Natural killer cell (primary cell): Measurements from ENCODE around the gene ALDH1A2. TPM values are rescaled to one million over a fixed set of nuclear protein-coding genes. Genes with fewer than 3 reads are reported as not detected.

ENCODE experiments used
- ATAC-seq, 3 donors: fragments of 150-1000 bp in 2 of 3; fragments of 200-7000 bp in 1 of 3; cut with Tn5 transposase; 1 replicate in 1 of 3; 2 replicates in 2 of 3; pipeline ENCODE4 v1.10.0; 2021; ENCODE audit warnings: mild to moderate bottlenecking in 2 of 3, moderate library complexity in 2 of 3
- DNase-seq, 2 donors: peaks; one replicate each; pipeline versions ENCODE4 v3.0.0 to v3.0.0-alpha.2; 2013 to 2021; ENCODE audit warnings: mixed read lengths in 1 of 2
- H3K27ac ChIP-seq: one replicate; pipeline ENCODE4 v1.5.1; 2013; ENCODE audit warnings: mild to moderate bottlenecking, low read length
- H3K27me3 ChIP-seq: one replicate; pipeline ENCODE4 v1.6.1; 2013; ENCODE audit warnings: low read length; ENCODE audit not compliant: control insufficient read depth, insufficient read depth
- H3K36me3 ChIP-seq: one replicate; pipeline ENCODE4 v1.6.1; 2013; ENCODE audit warnings: low read length; ENCODE audit not compliant: control insufficient read depth, insufficient read depth
- H3K4me1 ChIP-seq: one replicate; pipeline ENCODE4 v1.6.1; 2013; ENCODE audit warnings: low read length; ENCODE audit not compliant: control insufficient read depth, insufficient read depth
- H3K4me3 ChIP-seq: one replicate; pipeline ENCODE4 v1.5.1; 2013; ENCODE audit warnings: low read length
- H3K9me3 ChIP-seq: one replicate; pipeline ENCODE4 v1.6.1; 2013; ENCODE audit warnings: low read length; ENCODE audit not compliant: control insufficient read depth, insufficient read depth
- H3K27ac Mint-ChIP-seq, 2 donors: one replicate each; pipeline ENCODE4 v1.8.0; 2022; ENCODE audit warnings: mild to moderate bottlenecking in 2 of 2, mixed read lengths in 2 of 2, moderate library complexity in 1 of 2
- H3K27me3 Mint-ChIP-seq, 2 donors: one replicate each; pipeline ENCODE4 v1.8.0; 2022; ENCODE audit warnings: low read depth in 2 of 2, mixed read lengths in 2 of 2
- H3K36me3 Mint-ChIP-seq: one replicate; pipeline ENCODE4 v1.8.0; 2022; ENCODE audit warnings: mixed read lengths
- H3K4me1 Mint-ChIP-seq, 2 donors: one replicate each; pipeline ENCODE4 v1.8.0; 2022; ENCODE audit warnings: mixed read lengths in 2 of 2
- H3K4me3 Mint-ChIP-seq: one replicate; pipeline ENCODE4 v1.8.0; 2022; ENCODE audit warnings: mild to moderate bottlenecking, moderate library complexity, mixed read lengths
- H3K9me3 Mint-ChIP-seq, 2 donors: one replicate each; pipeline ENCODE4 v1.8.0; 2022; ENCODE audit warnings: mixed read lengths in 2 of 2
- CTCF ChIP-seq: fragments of 200-600 bp; IDR thresholded peaks from one replicate; pipeline ENCODE4 v1.8.0; 2022; ENCODE audit warnings: antibody characterized with exemption
- WGBS: methylation state at CpG from one replicate; pipeline ENCODE4 v1.1.7; 2013; ENCODE audit warnings: missing lambda C conversion rate; ENCODE audit not compliant: insufficient coverage; 5-methylcytosine and 5-hydroxymethylcytosine counted together
- intact Hi-C: fragments of 100-400 bp; cut with micrococcal nuclease; formaldehyde crosslinking; loops from one replicate; pipeline ENCODE4 v1.14.2; 2022
- total RNA-seq, 4 donors: library from RNA; stranded (reverse); fragments of 120-200 nt in 1 of 4; gene quantifications; one replicate each; pipeline versions ENCODE4 v1.2.3 to v1.2.4, GENCODE V29; 2013 to 2022

The ALDH1A2 gene
- total RNA-seq, 3 donors from 2014 or later (not counting 1 experiment from before 2014, with no cell fraction given), result 0.73 to 3.6 (median 2.8) TPM

- Histone ChIP-seq H3K4me3 (no peak overlapping the region), H3K27me3 (no peaks in the 10 kb centered on the region), H3K4me1 (no peaks in the 10 kb centered on the region), H3K27ac (no peak overlapping the region), H3K36me3 (no peaks in the 10 kb centered on the region), H3K9me3 (no peaks in the 10 kb centered on the region)
- H3K27me3 Mint-ChIP-seq, result peaks cover 26 to 41% of the 10 kb centered on the region in 2 donors
- H3K9me3 Mint-ChIP-seq, result no peaks in the 10 kb centered on the region
- no peaks in the 10 kb centered on the region for H3K36me3 Mint-ChIP-seq
- intact Hi-C loops, result no loop called here
- ATAC-seq (no peak), DNase-seq (no peak)
- 94% methylated on average over 5 of the region's 5 CpGs for WGBS
- no peaks in the 10 kb centered on the region for H3K4me1 Mint-ChIP-seq
- H3K27ac Mint-ChIP-seq, result no peak overlapping the region
- no peak for TF ChIP-seq CTCF
- H3K4me3 Mint-ChIP-seq, result no peak overlapping the region
Observed at GRCh38 chr15:58111718-58112104, 46.2 kb upstream of the ALDH1A2 start.

- Histone ChIP-seq H3K9me3 (no peaks in the 10 kb centered on the region), H3K27ac (no peak overlapping the region), H3K4me3 (no peak overlapping the region), H3K27me3 (no peaks in the 10 kb centered on the region), H3K36me3 (no peaks in the 10 kb centered on the region), H3K4me1 (no peaks in the 10 kb centered on the region)
- peaks cover 29 to 41% of the 10 kb centered on the region in 2 donors for H3K27me3 Mint-ChIP-seq
- no peak overlapping the region for H3K4me3 Mint-ChIP-seq
- ATAC-seq (no peak), DNase-seq (no peak)
- no peaks in the 10 kb centered on the region for H3K4me1 Mint-ChIP-seq
- H3K9me3 Mint-ChIP-seq, result no peaks in the 10 kb centered on the region
- no peak overlapping the region for H3K27ac Mint-ChIP-seq
- no peak for TF ChIP-seq CTCF
- H3K36me3 Mint-ChIP-seq, result no peaks in the 10 kb centered on the region
- intact Hi-C loops, result no loop called here
- WGBS, result 84% methylated on average over 4 of the region's 6 CpGs
Observed at GRCh38 chr15:58110999-58111717, 45.6 kb upstream of the ALDH1A2 start.

- H3K4me1 ChIP-seq, result no peaks in the 10 kb centered on the region
- Mint-ChIP-seq H3K27me3 (peaks cover 24 to 32% of the 10 kb centered on the region in 2 donors), H3K27ac (no peak overlapping the region), H3K4me3 (no peak overlapping the region), H3K4me1 (no peaks in the 10 kb centered on the region), H3K36me3 (no peaks in the 10 kb centered on the region), H3K9me3 (no peaks in the 10 kb centered on the region)
- 82% methylated on average over 3 of the region's 3 CpGs for WGBS
- no peaks in the 10 kb centered on the region for H3K36me3 ChIP-seq
- H3K27me3 ChIP-seq, result no peaks in the 10 kb centered on the region
- intact Hi-C loops, result no loop called here
- no peak overlapping the region for H3K27ac ChIP-seq
- no peak overlapping the region for H3K4me3 ChIP-seq
- H3K9me3 ChIP-seq, result no peaks in the 10 kb centered on the region
- ATAC-seq (no peak), DNase-seq (no peak)
- no peak for TF ChIP-seq CTCF
Observed at GRCh38 chr15:58109419-58109818, 43.9 kb upstream of the ALDH1A2 start.

DNA sequence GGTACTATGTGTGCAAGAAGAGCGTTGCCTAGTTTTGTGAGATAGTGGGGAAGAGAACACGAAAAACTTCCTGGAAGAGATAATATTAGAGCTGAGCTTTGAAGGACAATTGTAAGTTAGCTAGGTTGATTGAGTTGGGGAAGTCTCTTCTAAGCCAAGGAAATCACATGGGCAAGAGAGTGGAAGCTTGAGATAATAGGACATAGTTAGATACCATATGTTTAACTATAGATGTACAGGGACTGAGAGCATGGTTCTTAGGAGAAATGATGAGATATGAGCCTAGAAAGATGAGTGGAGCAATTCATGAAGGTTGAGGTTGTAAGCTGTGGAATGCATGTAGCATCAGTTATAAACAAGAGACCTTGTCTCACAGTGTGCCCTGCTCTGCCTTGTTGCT is 42.6 kb upstream of the ALDH1A2 start:
- Mint-ChIP-seq H3K4me1 (no peaks in the 10 kb centered on the region), H3K27me3 (peaks cover 27 to 41% of the 10 kb centered on the region in 2 donors), H3K4me3 (no peak overlapping the region), H3K27ac (no peak overlapping the region), H3K36me3 (no peaks in the 10 kb centered on the region), H3K9me3 (no peaks in the 10 kb centered on the region)
- no peak for DNase-seq
- WGBS, result 83% methylated on average over 2 of the region's 2 CpGs
- Histone ChIP-seq H3K4me1 (no peaks in the 10 kb centered on the region), H3K27me3 (peaks cover 3% of the 10 kb centered on the region), H3K4me3 (no peak overlapping the region), H3K9me3 (no peaks in the 10 kb centered on the region), H3K27ac (no peak overlapping the region), H3K36me3 (no peaks in the 10 kb centered on the region)
- ATAC-seq, result no peak
- no peak for TF ChIP-seq CTCF
- intact Hi-C loops, result no loop called here
